Cardiac fibroblast (primary cell): Measurements from ENCODE around the gene YBX2.
A peak's percentile ranks its signal among the peaks of the same experiment; 100 is the strongest.

ENCODE experiments used
- DNase-seq, 2 donors: peaks; one replicate each; pipeline versions ENCODE4 v3.0.0 to v3.0.0-alpha.2; 2010; ENCODE audit warnings: low read depth in 2 of 2
- H3K4me3 ChIP-seq, 2 donors: replicated peaks in 1 of 2; 1 replicate in 1 of 2; 2 replicates in 1 of 2; pipeline ENCODE4 v1.5.1; 2011; ENCODE audit warnings: low read depth in 2 of 2, low read length in 2 of 2, mild to moderate bottlenecking in 2 of 2, moderate library complexity in 1 of 2
- TF ChIP-seq, protein P1 (sequence below): IDR thresholded peaks from one replicate; pipeline ENCODE4 v1.5.1; 2011; ENCODE audit warnings: low read depth, mild to moderate bottlenecking, low read length, inconsistent platforms

YBX2 gene

DNA sequence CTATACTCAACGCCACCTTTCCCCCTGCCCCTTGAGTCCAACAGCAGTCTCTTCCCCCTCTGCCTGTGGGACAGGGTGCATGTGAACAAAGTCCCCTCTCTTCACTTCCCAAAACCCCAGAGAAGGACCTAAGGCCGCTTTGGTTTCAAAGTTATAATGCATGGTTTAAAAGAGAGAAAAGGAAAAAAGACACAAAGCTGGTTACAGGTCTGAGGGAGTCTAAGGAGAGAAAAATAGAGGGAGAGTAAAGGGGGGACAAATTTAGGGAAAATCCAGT lies 51.0 kb downstream of the YBX2 start:
- no peak for DNase-seq
- TF ChIP-seq, protein P1, sequence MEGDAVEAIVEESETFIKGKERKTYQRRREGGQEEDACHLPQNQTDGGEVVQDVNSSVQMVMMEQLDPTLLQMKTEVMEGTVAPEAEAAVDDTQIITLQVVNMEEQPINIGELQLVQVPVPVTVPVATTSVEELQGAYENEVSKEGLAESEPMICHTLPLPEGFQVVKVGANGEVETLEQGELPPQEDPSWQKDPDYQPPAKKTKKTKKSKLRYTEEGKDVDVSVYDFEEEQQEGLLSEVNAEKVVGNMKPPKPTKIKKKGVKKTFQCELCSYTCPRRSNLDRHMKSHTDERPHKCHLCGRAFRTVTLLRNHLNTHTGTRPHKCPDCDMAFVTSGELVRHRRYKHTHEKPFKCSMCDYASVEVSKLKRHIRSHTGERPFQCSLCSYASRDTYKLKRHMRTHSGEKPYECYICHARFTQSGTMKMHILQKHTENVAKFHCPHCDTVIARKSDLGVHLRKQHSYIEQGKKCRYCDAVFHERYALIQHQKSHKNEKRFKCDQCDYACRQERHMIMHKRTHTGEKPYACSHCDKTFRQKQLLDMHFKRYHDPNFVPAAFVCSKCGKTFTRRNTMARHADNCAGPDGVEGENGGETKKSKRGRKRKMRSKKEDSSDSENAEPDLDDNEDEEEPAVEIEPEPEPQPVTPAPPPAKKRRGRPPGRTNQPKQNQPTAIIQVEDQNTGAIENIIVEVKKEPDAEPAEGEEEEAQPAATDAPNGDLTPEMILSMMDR: no peak
- peak overlapping the region; percentile 76 to 95 for H3K4me3 ChIP-seq

DNA sequence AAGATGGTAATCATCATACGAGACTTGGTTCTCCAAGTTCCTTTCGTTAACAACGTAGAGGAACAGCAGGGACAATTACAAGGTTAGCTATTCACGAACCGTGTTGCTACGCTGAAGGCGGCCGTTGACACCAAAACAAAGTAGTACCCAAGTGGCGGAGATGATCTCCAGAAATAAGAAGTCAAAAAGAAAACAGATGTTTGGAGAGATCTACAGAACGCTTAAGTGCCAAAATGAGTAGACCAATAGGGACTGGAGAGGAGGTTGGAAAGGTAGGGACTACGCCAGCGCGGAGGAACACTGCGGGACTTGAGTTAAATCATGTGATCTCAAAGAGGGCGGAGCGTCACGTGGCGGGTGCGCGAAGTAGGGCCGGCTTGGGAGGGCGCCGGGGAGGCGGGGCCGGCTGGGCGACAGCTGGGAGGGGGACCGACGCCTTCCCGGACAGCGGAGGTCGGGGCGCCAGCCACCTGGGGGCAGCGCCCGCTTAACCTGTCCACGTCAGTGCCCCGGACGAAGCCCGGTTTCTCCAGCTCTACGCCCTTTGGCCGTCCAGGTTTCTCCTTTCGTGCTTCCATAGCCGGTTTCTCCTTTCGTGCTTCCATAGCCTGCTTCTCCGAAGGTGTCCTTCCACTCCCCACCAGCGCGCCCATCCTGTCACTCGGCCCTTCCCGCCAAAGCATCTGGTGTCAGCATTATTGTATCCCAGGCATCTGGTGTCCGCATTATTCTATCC lies 51.6 kb downstream of the YBX2 start:
- peak; percentile 98 for DNase-seq
- peak overlapping the region; percentile 76 to 95 for H3K4me3 ChIP-seq
- TF ChIP-seq, protein P1: no peak

DNA sequence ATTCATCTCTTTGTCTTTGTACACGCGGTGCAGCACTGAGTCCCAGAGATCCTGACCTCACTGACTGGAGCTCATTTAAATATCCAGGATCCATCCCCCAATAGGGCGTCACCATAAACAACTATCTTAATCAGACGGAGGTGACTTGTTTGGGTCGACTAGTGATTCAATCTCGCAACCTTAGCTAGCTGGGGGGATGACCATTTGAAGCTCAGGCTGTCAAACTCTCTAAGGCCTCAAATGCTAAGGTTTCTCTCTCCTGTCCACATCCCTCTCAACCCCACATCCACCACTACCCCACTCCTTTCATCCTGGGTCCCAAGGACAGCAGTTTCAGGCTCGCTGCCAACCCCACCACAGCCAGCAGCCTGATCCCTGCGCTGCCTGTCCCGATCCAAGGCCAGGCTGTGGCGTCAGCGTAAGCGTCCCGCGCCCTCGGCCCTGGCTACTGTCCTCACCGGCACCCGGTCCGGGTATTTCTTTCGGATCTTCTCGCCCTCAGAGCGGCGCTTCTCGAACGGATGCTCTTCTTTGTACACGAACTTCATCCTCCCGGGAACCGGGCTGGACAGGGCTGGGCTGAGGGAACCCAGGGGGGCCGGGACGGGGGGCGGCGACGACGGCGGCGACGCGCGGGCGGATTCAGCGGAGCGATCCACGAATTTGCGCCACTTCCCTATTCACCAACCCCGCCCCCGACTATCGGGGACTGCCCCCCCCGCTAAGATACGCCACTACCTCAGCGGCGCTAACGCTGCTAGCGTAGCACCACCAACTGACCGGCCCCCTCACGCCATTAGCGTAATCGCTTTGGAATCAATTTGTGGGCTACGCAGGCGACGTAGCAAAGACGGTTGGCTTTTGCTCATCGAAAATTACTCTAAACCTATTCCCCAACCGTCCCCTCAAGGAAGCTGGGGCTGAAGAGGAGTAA lies 52.4 kb downstream of the YBX2 start, which contains the start of gene GABARAP:
Gene GABARAP (minus strand): TSS at position 667 of the 934 bp plus-strand sequence. CDS start 119 bp downstream, at position 548.
- peak; percentile 95 to 97 for DNase-seq
- TF ChIP-seq, protein P1: no peak
- peak within 1 kb of the TSS; percentile 76 to 95 for H3K4me3 ChIP-seq

DNA sequence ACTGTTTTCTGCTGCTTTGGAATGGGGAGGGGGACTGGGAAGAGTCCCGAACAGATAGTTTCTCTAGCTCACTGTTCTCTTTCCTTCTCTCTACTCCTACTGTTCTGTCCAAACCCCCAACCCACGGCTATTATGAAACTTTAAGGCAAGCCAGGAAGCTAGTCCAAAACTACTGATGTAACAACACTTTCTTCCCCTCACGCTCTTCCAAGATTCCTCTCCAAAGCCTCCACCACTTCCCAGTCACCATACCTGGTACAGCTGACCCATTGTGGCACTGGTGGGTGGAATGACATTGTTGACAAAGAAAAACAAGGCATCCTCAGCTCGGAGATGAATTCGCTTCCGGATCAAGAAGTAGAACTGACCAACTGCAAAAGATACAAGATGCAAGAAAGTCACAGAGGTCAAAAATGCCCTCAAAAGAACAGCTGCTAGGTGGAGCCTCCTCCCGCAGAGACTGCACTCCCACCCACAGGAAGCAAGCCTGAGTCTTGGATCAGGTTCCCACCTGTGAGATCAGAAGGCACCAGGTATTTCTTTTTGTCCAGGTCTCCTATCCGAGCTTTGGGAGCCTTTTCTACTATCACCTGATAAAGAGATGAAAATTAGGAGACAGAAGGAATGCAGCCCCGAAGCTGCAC lies 53.2 kb downstream of the YBX2 start:
- DNase-seq: no peak
- peak overlapping the region; percentile 76 to 95 for H3K4me3 ChIP-seq
- TF ChIP-seq, protein P1: no peak

DNA sequence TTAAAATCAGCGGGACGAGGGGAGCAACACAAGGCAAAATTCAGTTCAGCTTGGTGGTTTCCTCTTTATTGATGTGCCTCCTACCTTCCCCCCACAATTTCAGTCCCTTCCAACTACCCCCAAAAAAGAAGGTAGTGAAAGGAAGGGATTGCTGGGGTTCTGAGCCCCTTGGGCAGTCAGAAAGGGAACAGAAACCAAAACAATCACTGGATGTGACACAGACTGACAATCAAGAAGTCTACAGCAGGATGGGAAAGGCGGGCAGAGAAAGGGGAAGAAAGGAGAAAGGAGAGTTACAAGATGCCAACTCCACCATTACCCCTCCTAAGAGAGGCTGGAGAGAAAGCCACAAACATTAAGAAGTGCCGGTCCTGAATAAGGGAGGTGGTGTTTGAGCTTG lies 54.1 kb downstream of the YBX2 start:
- TF ChIP-seq, protein P1: no peak
- no peak for DNase-seq
- H3K4me3 ChIP-seq: peak overlapping the region in 1 of 2 donors; percentile 76

DNA sequence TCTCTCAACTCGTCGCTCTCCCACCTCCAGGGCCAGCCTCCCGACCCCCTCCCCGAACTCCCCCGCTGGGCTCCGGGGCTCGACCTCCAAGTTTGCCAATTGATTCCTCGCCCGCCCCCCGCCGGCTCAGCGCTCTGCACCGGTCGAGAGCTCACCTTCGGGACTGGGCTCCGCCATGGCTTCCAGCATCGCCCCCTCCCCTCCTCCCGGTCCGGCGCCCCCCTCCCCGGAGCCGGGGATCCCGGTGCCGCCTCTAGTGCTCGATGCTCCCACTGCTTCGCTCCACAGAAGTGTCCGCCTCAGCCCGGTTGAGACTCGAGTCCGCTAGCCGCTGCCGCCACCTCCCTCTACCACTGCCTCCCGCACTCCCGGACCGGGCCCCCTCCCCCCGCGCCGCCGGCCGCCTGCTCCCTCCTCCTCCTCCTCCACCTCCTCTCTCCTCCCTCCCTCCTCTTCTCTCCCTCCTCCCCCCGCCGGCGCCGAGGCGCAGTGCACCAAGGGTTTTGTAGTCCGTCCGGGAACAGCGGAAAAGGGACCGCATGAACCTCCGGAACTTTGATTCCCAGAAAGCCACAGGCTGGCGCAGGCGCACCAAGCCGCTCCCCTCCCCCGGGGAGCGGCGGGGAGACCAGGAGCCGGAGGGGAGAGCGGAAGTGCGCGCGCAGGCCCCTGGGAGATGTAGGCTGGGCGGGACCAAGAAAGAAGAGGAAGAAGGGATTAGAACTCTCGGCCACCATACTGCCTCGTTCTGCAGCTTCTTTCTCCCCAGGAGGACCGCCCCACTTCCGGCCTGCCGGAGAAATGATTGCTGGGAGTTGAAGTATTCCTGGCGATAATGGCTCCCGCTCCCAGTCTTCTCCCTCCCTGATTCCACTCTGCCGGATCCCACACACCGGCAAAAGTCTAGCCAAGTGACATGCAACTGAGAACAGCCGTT lies 55.1 kb downstream of the YBX2 start, which contains the start of gene PHF23:
Gene PHF23 (minus strand): TSS at position 367 of the 937 bp plus-strand sequence. CDS start 178 bp downstream, at position 189.
- H3K4me3 ChIP-seq: peak within 1 kb of the TSS; percentile 94 to 100
- TF ChIP-seq, protein P1: no peak
- peak; percentile 100 for DNase-seq
